ENCODE results near the gene RIMS1.

The RIMS1 gene

DNA sequence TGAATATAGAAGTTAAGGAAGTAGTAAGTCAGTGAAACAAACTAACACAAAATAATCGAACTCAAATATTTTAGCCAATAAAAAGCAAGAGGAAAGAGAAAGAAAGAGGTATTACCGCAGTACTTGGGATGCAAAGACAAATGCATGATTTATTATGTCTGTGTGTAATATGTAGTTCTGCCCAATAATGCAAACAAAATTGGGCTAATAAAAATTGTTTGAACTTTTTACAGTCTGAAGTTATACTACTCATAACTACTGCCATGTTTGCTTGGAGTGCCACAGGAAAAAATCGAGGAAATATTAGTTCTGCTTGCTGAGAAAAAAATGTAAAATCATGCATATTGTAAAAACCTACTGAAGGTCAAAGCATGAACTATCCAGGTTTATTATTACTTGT is 375.2 kb downstream of the RIMS1 start:
- Histone ChIP-seq H3K4me1 (no peaks in the 10 kb centered on the region), H3K27ac (no peak overlapping the region), H3K9me3 (replicated peaks in 1 of 11) (no peaks in the 10 kb centered on the region), H3K9ac (no peak overlapping the region), H3K4me2 (no peak overlapping the region), H3K36me3 (no peaks in the 10 kb centered on the region), H3K27me3 (no peaks in the 10 kb centered on the region), H4K20me1 (no peaks in the 10 kb centered on the region), H3K4me3 (no peak overlapping the region)
- TF ChIP-seq Cebpa-rat (IDR thresholded peaks at IDR 0.05): no peak

DNA sequence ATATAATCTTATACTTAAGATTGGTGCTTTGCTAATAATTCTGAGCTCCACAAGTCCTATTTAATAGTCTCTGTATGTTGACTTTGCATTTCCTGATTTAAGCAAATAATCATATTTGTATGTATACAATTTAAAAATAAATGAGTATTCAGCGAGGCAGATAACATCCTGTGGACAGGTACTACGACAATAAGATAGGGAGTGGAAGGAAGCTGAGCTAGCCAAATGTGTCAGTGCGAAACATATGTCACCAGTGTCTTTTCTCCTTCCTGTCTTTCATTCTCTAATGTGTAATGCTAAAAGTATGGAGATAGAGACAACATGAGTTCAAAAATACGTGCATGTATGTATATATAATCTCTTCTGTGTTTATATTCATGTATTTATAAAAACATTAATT is 375.9 kb downstream of the RIMS1 start:
- no peaks in the 10 kb centered on the region for H3K36me3 ChIP-seq
- TF ChIP-seq Cebpa-rat (IDR thresholded peaks at IDR 0.05): no peak
- H4K20me1 ChIP-seq: no peaks in the 10 kb centered on the region
- H3K9ac ChIP-seq: no peak overlapping the region
- H3K27ac ChIP-seq: no peak overlapping the region
- H3K27me3 ChIP-seq: no peaks in the 10 kb centered on the region
- no peaks in the 10 kb centered on the region for H3K4me1 ChIP-seq
- no peak overlapping the region for H3K4me2 ChIP-seq
- H3K4me3 ChIP-seq: no peak overlapping the region
- H3K9me3 ChIP-seq (replicated peaks in 1 of 11): no peaks in the 10 kb centered on the region

DNA sequence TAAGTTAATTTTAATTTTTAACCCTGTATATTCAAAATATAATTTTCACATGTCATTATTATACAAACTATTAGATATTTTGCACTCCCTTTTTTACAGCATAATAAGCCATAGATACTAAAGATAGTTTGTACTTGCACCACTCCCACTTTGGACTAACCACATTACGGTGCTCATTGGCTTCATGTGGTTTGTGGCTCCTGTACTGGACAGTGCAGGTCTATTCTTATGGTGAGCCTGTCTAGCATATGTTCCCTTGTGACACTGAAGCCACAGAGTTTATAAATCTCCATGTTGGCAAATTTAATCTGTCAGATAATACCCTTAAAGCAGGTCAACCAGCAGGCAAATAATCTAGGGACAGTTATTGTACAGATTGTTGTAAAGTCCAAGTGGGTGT is 381.1 kb downstream of the RIMS1 start:
- TF ChIP-seq Cebpa-rat (IDR thresholded peaks at IDR 0.05): no peak

DNA sequence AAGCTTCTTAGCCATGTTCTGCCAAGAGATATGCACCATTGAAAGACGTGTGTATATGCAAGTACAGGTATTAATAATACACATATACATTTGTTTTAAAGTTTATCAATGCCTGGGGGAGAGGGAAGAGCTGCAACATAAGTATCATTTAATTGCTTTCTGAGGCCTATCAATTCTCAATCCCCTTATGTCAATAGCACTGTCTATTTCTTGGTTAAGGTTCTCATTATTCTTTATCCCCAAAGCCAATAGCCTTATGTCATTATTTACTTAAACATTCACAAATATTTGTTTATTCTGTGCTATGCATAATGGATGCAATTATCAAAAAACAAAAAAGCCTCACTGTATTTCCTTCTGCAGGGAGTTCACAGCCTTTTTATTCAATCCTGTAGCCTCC is 385.2 kb downstream of the RIMS1 start:
- Histone ChIP-seq H3K4me2 (no peak overlapping the region), H3K4me1 (no peaks in the 10 kb centered on the region), H4K20me1 (no peaks in the 10 kb centered on the region), H3K9ac (no peak overlapping the region), H3K4me3 (no peak overlapping the region), H3K36me3 (no peaks in the 10 kb centered on the region), H3K27ac (no peak overlapping the region), H3K27me3 (no peaks in the 10 kb centered on the region), H3K9me3 (replicated peaks in 1 of 11) (no peaks in the 10 kb centered on the region)
- TF ChIP-seq Cebpa-rat (IDR thresholded peaks at IDR 0.05): no peak

More for the DNA sequence above, 381.1 kb downstream of the RIMS1 start:
- Histone ChIP-seq H3K4me1 (no peaks in the 10 kb centered on the region), H3K4me3 (no peak overlapping the region), H3K9ac (no peak overlapping the region), H3K36me3 (no peaks in the 10 kb centered on the region), H3K27me3 (no peaks in the 10 kb centered on the region), H3K4me2 (no peak overlapping the region), H4K20me1 (no peaks in the 10 kb centered on the region), H3K27ac (no peak overlapping the region), H3K9me3 (replicated peaks in 1 of 11) (no peaks in the 10 kb centered on the region)

DNA sequence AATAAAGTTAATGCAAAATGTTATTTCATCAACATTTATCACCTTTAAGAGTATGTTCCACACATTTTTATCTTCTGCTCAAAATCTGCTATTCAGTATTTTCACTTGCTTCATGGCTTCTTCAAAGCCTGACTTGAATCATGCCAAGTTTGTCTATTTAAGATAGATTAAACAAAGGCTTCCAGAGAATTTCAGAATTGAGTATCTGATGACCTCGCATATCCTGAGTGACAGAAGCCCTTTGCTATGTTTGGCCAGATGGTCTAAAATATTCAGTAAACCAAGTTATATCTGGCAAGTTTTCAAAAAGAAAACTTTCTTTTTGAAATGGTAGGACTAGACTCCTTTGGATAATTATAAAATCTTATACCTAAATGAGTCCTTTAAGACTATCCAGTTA is 386.6 kb downstream of the RIMS1 start:
- Histone ChIP-seq H3K27ac (no peak overlapping the region), H3K4me1 (no peaks in the 10 kb centered on the region), H3K9me3 (replicated peaks in 1 of 11) (no peaks in the 10 kb centered on the region), H4K20me1 (no peaks in the 10 kb centered on the region), H3K4me2 (no peak overlapping the region), H3K36me3 (no peaks in the 10 kb centered on the region), H3K4me3 (no peak overlapping the region), H3K27me3 (no peaks in the 10 kb centered on the region), H3K9ac (no peak overlapping the region)
- no peak for TF ChIP-seq Cebpa-rat (IDR thresholded peaks at IDR 0.05)

DNA sequence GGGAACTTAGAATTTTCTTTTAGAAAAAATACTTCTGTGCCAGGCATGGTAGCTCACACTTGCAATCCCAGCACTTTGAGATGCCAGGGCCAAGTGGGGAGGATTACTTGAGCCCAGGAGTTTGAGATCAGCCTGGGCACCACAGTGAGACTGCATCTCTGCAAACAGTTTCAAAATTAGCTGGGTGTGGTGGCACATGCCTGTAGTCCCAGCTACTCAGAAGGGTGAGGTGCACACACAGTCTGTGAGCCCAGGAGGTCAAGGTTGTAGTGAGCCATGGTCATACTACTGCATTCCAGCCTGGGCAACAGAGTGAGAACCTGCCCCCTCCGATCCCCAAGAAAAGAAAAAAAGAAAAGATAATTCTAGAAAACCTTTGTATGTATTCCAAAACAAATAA is 389.5 kb downstream of the RIMS1 start:
- Histone ChIP-seq H3K9ac (no peak overlapping the region), H3K4me2 (no peak overlapping the region), H3K9me3 (replicated peaks in 1 of 11) (no peaks in the 10 kb centered on the region), H4K20me1 (no peaks in the 10 kb centered on the region), H3K4me3 (no peak overlapping the region), H3K4me1 (no peaks in the 10 kb centered on the region), H3K36me3 (no peaks in the 10 kb centered on the region), H3K27me3 (no peaks in the 10 kb centered on the region), H3K27ac (no peak overlapping the region)
- no peak for TF ChIP-seq Cebpa-rat (IDR thresholded peaks at IDR 0.05)

DNA sequence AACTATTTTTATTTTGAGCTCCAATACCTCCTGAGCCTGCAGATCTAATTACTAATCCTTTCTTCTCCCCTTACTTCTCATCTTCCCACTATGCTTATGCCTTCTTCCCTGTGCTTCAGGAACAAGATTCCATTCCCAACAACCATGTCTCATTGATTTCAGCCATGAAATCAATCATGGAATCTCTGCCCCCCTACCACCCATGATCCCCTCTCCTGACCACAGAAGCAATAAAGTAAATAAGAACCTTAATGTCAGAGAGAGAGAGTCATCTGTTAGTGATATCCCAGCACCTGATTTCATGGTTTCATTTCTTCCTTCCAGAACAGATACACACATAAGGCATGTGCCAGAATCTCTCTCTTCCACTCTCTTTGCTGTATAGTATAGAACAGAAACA is 395.9 kb downstream of the RIMS1 start:
- no peaks in the 10 kb centered on the region for H3K9me3 ChIP-seq (replicated peaks in 1 of 11)
- no peak overlapping the region for H3K9ac ChIP-seq
- no peaks in the 10 kb centered on the region for H3K36me3 ChIP-seq
- H3K27ac ChIP-seq: no peak overlapping the region
- no peak overlapping the region for H3K4me2 ChIP-seq
- TF ChIP-seq Cebpa-rat (IDR thresholded peaks at IDR 0.05): no peak
- no peaks in the 10 kb centered on the region for H4K20me1 ChIP-seq
- H3K4me1 ChIP-seq: no peaks in the 10 kb centered on the region
- H3K27me3 ChIP-seq: no peaks in the 10 kb centered on the region
- H3K4me3 ChIP-seq: no peak overlapping the region

DNA sequence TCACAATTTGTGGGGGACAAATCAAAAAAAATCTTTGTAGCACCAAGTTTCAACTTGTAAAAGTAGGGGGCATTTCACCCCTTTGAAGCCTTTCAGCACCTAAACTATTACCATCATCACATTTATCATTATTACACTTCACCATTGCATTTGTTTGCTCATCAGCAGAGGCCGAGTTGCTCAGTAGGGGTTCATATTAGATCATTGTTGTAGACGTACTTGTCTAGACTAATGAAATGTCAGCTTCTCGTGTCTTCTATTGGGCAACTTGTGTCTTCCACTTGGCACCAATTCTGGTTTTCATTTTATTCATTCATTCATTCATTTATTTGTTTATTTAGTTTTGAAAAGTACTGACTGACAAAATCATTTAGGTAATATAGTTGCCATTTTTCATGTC is 397.2 kb downstream of the RIMS1 start:
- Histone ChIP-seq H3K4me2 (no peak overlapping the region), H3K9me3 (replicated peaks in 1 of 11) (no peaks in the 10 kb centered on the region), H3K9ac (no peak overlapping the region), H3K27me3 (no peaks in the 10 kb centered on the region), H3K4me1 (no peaks in the 10 kb centered on the region), H3K36me3 (no peaks in the 10 kb centered on the region), H4K20me1 (no peaks in the 10 kb centered on the region), H3K4me3 (no peak overlapping the region), H3K27ac (no peak overlapping the region)
- no peak for TF ChIP-seq Cebpa-rat (IDR thresholded peaks at IDR 0.05)

DNA sequence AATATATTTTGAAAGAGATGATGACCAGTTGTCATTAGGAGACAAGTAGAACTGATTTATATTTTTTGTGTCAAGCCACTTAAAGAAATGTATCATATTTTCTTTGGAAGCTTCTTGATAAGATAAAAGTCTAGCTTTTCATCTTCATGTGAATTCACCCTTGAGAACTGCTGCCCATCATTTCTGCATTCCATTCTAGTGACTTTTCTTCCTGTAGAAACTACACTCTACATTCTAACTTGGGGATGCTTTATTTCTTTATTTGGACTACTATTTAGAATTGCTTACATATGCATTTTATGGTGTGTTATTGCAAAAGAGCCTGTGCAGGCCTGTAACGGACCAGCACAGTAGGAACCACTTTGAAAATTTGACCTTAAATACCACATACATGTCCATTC is 400.6 kb downstream of the RIMS1 start:
- H3K4me2 ChIP-seq: no peak overlapping the region

DNA sequence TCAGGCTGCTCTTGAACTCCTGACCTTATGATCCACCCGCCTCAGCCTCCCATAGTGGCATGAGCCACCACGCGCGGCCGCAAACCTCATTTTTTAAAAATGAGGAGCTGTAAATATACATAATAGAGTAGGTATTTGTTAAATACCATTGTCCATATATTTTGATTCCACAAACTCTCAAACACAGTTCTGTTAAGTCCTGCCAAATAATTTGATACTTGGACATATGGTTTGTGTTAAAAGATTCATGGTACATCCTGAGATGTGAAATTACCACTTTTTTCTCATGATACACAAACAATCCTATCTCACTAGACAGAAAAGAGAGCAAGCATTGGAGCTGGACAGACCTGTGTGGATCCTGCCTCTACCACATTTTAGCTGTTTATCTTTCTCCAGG is 401.5 kb downstream of the RIMS1 start:
- H3K4me1 ChIP-seq: no peaks in the 10 kb centered on the region
- no peaks in the 10 kb centered on the region for H3K9me3 ChIP-seq (replicated peaks in 1 of 11)
- no peak overlapping the region for H3K9ac ChIP-seq
- no peak overlapping the region for H3K4me2 ChIP-seq
- no peak for TF ChIP-seq Cebpa-rat (IDR thresholded peaks at IDR 0.05)
- no peak overlapping the region for H3K27ac ChIP-seq
- H3K36me3 ChIP-seq: no peaks in the 10 kb centered on the region
- H4K20me1 ChIP-seq: no peaks in the 10 kb centered on the region
- H3K27me3 ChIP-seq: no peaks in the 10 kb centered on the region
- no peak overlapping the region for H3K4me3 ChIP-seq

More for the DNA sequence above, 400.6 kb downstream of the RIMS1 start:
- Histone ChIP-seq H3K27ac (no peak overlapping the region), H3K4me1 (no peaks in the 10 kb centered on the region), H3K36me3 (no peaks in the 10 kb centered on the region), H3K27me3 (no peaks in the 10 kb centered on the region), H3K9me3 (replicated peaks in 1 of 11) (no peaks in the 10 kb centered on the region), H3K9ac (no peak overlapping the region), H4K20me1 (no peaks in the 10 kb centered on the region), H3K4me3 (no peak overlapping the region)
- TF ChIP-seq Cebpa-rat (IDR thresholded peaks at IDR 0.05): no peak

DNA sequence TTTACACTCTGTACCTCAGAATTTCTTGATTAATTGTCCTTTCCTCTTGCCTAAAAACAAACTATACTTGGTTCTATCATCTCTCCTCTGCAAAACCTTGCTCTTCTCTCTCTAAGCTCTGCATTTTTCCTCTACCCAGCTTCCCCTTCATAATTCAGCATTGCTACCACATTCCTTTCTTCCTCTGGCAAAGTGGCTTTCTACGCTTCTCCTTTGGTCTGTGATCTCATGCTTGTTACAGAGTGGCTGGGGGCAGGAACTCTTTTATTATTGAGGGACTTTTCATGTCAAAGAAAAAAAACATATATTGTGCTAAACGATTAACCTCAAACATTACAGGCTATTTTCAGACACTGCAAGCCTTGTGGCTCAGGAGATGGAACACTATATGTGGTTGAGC is 402.2 kb downstream of the RIMS1 start:
- Histone ChIP-seq H3K27ac (no peak overlapping the region), H3K4me1 (no peaks in the 10 kb centered on the region), H4K20me1 (no peaks in the 10 kb centered on the region), H3K4me3 (no peak overlapping the region), H3K36me3 (no peaks in the 10 kb centered on the region), H3K9me3 (replicated peaks in 1 of 11) (no peaks in the 10 kb centered on the region), H3K27me3 (no peaks in the 10 kb centered on the region), H3K4me2 (no peak overlapping the region), H3K9ac (no peak overlapping the region)
- no peak for TF ChIP-seq Cebpa-rat (IDR thresholded peaks at IDR 0.05)
